ENCODE results near the gene DUSP2.
"Not testable (repeated sequence)": the region's sequence is repeated elsewhere in the genome, so short reads cannot be mapped to it uniquely, and the experiment has no call there.

Gene DUSP2

DNA sequence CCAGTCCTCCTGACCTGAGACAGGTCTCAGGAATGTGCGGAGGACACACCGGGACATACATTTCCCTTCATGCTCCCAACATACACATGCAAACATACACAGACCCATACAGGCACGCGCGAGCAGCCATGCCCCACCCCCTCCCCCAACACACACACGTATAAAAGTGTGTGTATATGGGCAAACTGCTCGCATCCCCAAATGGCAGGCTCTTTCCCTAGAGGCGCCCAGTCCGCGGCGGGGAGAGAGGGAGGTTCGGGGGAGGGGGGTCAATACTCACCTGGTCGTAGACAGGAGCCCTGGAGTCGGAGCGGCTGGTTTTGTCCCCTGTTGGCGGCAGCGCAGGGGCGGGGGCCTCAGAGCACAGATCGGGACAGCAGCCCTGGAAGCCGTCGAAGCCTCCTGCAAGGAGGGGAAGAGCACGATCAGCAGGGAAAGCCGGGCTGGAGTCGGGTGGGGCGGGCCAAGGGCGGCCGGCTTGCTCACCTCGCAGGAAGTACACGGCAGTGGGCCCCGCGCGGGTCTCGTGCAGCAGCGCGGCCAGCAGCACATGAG lies 682 bp downstream of the DUSP2 start:
- H3K4me3 ChIP-seq (ENCODE audit: low read depth, low read length), result peak overlapping the region; percentile 53
- TF ChIP-seq CTCF (IDR thresholded peaks at IDR 0.05; ENCODE audit: low read depth, low read length), result no peak

- no peak for TF ChIP-seq CTCF (IDR thresholded peaks at IDR 0.05; ENCODE audit: low read depth, low read length)
- H3K4me3 ChIP-seq (ENCODE audit: low read depth, low read length), result no peak overlapping the region
Measured at GRCh38 chr2:96143848-96144480, 1.3 kb downstream of the DUSP2 start.

DNA sequence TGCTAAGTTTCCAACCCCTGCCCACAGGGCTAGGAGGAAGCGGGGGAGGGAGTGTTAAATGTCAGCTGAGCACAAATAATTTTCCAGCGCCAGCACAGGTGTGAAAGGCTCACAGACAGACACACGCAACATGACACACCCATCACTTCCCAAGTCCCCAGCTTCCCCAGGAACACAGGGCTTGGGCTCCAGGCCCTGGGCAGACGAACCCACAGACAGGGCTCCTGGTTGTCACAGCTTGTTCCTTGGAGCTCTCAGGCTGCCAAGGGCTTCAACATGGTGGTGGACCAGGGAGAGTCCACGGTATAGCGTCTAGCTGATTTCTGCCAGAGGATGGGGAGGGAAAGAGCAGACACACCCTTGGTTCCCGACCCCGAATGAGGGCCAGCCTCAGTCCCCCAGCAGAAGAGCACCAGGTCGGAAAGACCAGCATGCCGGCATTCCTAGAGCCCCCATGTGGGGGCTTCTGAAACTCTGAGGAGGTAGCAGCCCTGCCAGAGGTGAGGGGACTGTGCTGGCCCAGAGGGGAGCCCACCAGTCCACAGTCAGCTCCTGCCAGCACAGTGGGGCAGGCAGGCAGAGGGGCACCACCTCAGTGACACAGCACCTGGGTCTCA lies 1.9 kb downstream of the DUSP2 start:
- TF ChIP-seq CTCF (IDR thresholded peaks at IDR 0.05; ENCODE audit: low read depth, low read length), result no peak
- no peak overlapping the region for H3K4me3 ChIP-seq (ENCODE audit: low read depth, low read length)

DNA sequence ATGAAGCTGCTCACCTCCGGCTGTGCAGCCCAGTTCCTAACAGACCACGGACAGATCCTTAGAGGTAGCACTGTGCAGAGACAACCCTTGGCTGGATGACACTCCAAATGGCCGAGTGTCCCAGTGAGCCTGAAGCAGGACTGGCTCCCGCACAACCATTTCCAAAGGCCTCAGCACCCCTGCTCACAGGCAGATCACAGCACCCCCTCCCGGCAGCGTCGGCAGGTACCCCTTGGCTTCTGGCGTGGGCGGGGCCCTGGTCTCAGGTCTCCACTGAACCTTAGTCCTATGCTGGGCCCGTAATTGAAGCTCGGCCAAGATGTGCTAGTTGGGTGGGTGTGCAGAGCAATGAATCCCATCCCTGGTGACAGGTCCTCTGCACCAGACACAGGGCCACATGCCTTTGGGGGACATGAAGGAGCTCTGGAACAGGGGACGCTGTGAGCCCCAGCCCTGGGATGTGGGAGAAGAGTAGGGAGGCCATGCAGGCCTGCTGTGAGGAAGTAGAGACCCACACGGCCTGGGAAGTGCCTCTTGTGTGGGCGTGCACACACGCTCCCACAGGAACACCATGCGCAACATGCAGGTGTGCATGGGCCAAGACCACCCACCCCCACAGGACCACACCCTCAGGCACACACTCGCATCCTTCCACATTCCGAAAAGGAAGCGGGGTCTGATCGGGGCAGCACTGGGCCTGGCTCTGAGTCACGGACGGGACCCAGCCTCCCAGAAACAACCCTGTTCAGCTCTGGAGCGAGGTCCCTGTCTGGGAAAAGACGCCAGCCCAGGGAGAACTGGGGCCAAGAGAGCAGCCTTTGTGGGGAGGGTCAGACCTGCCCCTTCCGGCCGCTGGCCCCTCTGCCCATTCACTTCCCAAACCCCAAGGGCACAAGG lies 2.8 kb downstream of the DUSP2 start:
- no peak for TF ChIP-seq CTCF (IDR thresholded peaks at IDR 0.05; ENCODE audit: low read depth, low read length)
- no peak overlapping the region for H3K4me3 ChIP-seq (ENCODE audit: low read depth, low read length)

- H3K4me3 ChIP-seq (ENCODE audit: low read depth, low read length), result not testable (repeated sequence)
Measured at GRCh38 chr2:96141624-96141967, 3.6 kb downstream of the DUSP2 start.

GRCh38 chr2:96140941-96141623 lies 4.2 kb downstream of the DUSP2 start:
- no peak overlapping the region for H3K4me3 ChIP-seq (ENCODE audit: low read depth, low read length)
- TF ChIP-seq CTCF (IDR thresholded peaks at IDR 0.05; ENCODE audit: low read depth, low read length), result no peak

DNA sequence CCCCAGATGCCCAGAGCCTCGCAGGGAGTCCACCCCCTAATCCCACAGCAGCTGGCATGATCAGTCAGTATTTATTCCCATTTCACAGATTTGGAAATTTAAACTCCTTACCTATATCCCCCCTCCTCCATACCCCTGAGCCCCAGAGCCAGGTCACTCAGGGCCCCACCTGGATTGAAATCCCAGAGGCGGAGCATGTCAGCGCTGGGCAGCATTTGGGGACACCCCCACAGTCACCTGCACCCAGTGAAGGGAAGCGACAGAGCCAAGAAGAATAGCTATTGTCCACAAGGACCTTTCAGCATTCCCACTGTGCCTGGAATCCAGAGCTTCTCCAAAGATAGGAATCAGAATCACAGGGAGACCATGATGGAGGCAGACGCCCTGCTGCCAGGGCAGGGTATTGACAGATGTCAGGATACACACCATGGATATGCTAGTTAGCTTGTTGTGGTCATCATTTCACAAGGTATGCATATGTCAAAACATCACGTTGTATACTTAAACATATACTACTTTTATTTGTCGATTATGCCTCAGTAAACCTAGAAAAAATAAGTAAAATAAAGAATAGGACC lies 6.0 kb downstream of the DUSP2 start:
- TF ChIP-seq CTCF (IDR thresholded peaks at IDR 0.05; ENCODE audit: low read depth, low read length), result no peak
- no peak overlapping the region for H3K4me3 ChIP-seq (ENCODE audit: low read depth, low read length)
